Ascending aorta (tissue), 2 donors: ENCODE measurements around the gene VTA1. TPM values are rescaled to one million over a fixed set of nuclear protein-coding genes. Genes with fewer than 3 reads are reported as not detected.
A peak's percentile ranks its signal among the peaks of the same experiment; 100 is the strongest.
"Not testable (repeated sequence)": the region's sequence is repeated elsewhere in the genome, so short reads cannot be mapped to it uniquely, and the experiment has no call there.

Source experiments
- DNase-seq, 2 donors: peaks; one replicate each; pipeline ENCODE4 v3.0.0-alpha.2; 2019; ENCODE audit warnings: low spot score in 2 of 2
- H3K27ac ChIP-seq, 2 donors: fragments of 200-600 bp; sonication (generic); one replicate each; pipeline ENCODE4 v1.5.1; 2016 to 2017; ENCODE audit warnings: mild to moderate bottlenecking in 1 of 2
- H3K27me3 ChIP-seq: fragments of 200-600 bp; sonication (generic); one replicate; pipeline ENCODE4 v1.5.1; 2017
- H3K36me3 ChIP-seq, 2 donors: fragments of 200-600 bp; sonication (generic); one replicate each; pipeline ENCODE4 v1.5.1; 2016
- H3K4me1 ChIP-seq, 2 donors: fragments of 200-600 bp; sonication (generic); one replicate each; pipeline ENCODE4 v1.5.1; 2016 to 2017; ENCODE audit warnings: mild to moderate bottlenecking in 1 of 2
- H3K4me3 ChIP-seq, 2 donors: fragments of 200-600 bp; sonication (generic); one replicate each; pipeline ENCODE4 v1.5.1; 2016 to 2017; ENCODE audit warnings: mild to moderate bottlenecking in 1 of 2
- H3K9me3 ChIP-seq, 2 donors: fragments of 200-600 bp; sonication (generic); one replicate each; pipeline ENCODE4 v1.5.1; 2016
- CTCF ChIP-seq, 3 experiments: fragments of 200-600 bp in 2 of 3; fragments of 450-650 bp in 1 of 3; sonication (generic) in 2 of 3; IDR thresholded peaks; one replicate each; pipeline ENCODE4 v1.5.1; 2016 to 2019; ENCODE audit warnings: antibody characterized with exemption in 3 of 3, mild to moderate bottlenecking in 1 of 3, moderate library complexity in 1 of 3
- intact Hi-C: fragments of 100-400 bp; cut with DNase I; formaldehyde crosslinking; loops from one replicate; pipeline ENCODE4 v1.15.1; 2023
- total RNA-seq: library from RNA; depleted of rRNA; stranded (reverse); fragments of >200 nt; gene quantifications from one replicate; pipeline ENCODE4 v1.1.0, GENCODE V29; 2016

The VTA1 gene
- total RNA-seq, 1 donor from 2014 or later = 21.3 TPM

- Histone ChIP-seq H3K9me3 (no peaks in the 10 kb centered on the region), H3K4me3 (no peak overlapping the region), H3K27me3 (no peaks in the 10 kb centered on the region), H3K36me3 (no peaks in the 10 kb centered on the region), H3K27ac (no peak overlapping the region), H3K4me1 (peaks cover 0 to 30% of the 10 kb centered on the region in 2 donors)
- DNase-seq = no peak
- no peak for TF ChIP-seq CTCF (IDR thresholded peaks at IDR 0.05)
- intact Hi-C loops = no loop called here
Measured at GRCh38 chr6:142152746-142153145, 5.7 kb downstream of the VTA1 start.

DNA sequence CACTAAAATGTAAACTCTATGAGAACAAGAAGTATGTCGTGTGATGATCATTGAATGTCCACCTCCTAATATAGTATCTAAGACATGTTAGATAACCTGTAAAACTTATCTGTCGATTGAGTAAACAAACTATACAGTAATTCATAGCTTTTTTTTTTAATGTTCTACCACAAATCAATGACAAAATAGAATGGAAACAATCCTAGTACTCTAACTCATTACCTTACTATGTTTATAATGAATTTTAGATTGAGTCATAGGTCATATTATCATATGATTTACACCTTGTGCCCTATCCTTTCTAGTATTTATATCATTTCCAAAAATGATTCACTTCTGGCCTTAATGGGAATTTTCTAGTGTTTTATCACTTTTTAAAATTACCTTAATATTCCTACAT, 6.1 kb downstream of the VTA1 start:
- intact Hi-C loops = no loop called here
- TF ChIP-seq CTCF (IDR thresholded peaks at IDR 0.05) = no peak
- no peaks in the 10 kb centered on the region for H3K27me3 ChIP-seq
- peaks cover 0 to 26% of the 10 kb centered on the region in 2 donors for H3K4me1 ChIP-seq
- DNase-seq = no peak
- no peaks in the 10 kb centered on the region for H3K36me3 ChIP-seq
- H3K9me3 ChIP-seq = no peaks in the 10 kb centered on the region
- H3K27ac ChIP-seq = no peak overlapping the region
- H3K4me3 ChIP-seq = no peak overlapping the region

DNA sequence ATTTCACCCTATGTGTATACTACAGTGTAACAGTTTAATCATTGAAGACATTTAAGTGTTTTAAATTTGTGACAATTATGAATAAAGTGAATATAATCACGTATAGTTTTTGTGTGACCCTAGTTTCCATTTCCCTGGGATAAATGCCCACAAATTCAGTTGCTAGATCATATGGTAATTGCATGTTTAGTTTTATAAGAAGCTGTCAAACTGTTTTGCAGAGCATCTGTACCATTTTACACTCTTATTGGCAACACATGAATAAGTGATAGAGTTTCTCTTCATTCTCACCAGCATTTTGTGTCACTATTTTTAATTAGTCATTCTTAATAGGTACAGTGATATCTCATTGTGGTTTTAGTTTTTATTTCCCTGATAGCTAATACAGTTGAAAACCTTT, 7.3 kb downstream of the VTA1 start:
- TF ChIP-seq CTCF (IDR thresholded peaks at IDR 0.05) = no peak
- intact Hi-C loops = no loop called here
- peaks cover 0 to 18% of the 10 kb centered on the region in 2 donors for H3K4me1 ChIP-seq
- H3K4me3 ChIP-seq = no peak overlapping the region
- H3K27me3 ChIP-seq = no peaks in the 10 kb centered on the region
- H3K27ac ChIP-seq = no peak overlapping the region
- no peak for DNase-seq
- H3K9me3 ChIP-seq = no peaks in the 10 kb centered on the region
- no peaks in the 10 kb centered on the region for H3K36me3 ChIP-seq

GRCh38 chr6:142155091-142155490, 8.0 kb downstream of the VTA1 start:
- no peaks in the 10 kb centered on the region for H3K36me3 ChIP-seq
- no peak for TF ChIP-seq CTCF (IDR thresholded peaks at IDR 0.05)
- no peaks in the 10 kb centered on the region for H3K9me3 ChIP-seq
- no peak for DNase-seq
- no peak overlapping the region for H3K4me3 ChIP-seq
- H3K4me1 ChIP-seq = peaks cover 0 to 18% of the 10 kb centered on the region in 2 donors
- no peak overlapping the region for H3K27ac ChIP-seq
- H3K27me3 ChIP-seq = no peaks in the 10 kb centered on the region
- intact Hi-C loops = loop anchor here (5.0 kb wide), 1 partner anchor 232 kb away; no protein-coding TSS in a partner anchor

DNA sequence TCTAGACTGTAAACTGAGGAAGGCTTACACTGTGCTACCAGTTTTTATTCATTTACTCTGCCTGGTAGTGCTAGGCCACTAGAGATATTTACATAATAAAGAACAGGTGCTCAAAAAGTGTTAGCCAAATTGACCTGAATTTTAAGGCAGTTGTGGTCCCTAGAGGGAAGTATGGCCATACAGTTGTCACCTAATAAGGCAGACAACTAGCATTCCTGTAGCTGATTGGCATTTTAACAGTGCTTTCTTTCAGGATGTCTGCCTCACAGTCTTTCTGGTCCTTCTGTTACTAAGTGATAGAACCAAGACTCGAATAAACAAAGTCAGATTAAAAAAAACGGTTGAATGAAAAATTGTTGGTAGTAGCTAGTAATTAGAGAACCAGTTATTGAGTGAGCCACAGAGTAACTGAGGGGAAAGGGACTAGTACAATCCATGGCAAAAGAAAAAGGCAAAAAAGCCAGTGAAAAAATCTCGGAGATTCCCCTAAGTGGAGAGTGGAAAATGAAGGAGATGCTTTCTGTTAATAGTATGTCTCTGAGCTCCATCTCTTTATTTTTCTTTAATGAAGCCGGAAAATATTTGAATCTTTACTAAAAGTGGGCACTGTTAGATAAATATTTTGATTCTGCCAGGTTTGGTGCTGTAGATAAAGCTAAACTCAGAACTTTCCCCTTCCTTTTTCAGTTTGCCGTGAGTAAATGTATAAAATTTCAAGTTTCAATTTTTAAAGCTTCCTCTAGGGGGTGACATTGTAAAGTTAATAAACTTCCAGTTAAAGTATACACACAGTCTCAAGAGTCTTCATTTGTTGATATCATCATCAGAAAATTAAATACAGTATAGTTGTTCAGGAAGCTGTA, 9.1 kb downstream of the VTA1 start:
- no peaks in the 10 kb centered on the region for H3K9me3 ChIP-seq
- H3K27ac ChIP-seq = no peak overlapping the region
- peaks cover 0 to 18% of the 10 kb centered on the region in 2 donors for H3K4me1 ChIP-seq
- H3K36me3 ChIP-seq = no peaks in the 10 kb centered on the region
- TF ChIP-seq CTCF (IDR thresholded peaks at IDR 0.05) = peak in 2 of 3 experiments; percentile 34 to 47
- peak overlapping the region in 1 of 2 donors; percentile 11 for H3K4me3 ChIP-seq
- DNase-seq = no peak
- no peaks in the 10 kb centered on the region for H3K27me3 ChIP-seq
- intact Hi-C loops = loop anchor here (5.0 kb wide), 1 partner anchor 231 kb away; no protein-coding TSS in a partner anchor

DNA sequence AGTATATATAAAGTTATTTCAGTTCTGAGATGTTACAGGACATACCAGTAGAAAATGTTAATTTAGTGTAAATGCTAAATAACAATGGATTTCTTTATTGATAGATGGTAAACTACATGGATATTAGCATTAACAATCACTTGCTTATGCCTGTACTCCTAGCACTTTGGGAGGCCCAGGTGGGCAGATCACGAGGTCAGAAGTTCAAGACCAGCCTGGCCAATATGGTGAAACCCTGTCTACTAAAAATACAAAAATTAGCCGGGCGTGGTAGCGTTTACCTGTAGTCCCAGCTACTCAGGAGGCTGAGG, 9.7 kb downstream of the VTA1 start:
- H3K4me3 ChIP-seq, H3K27me3 ChIP-seq, H3K27ac ChIP-seq, DNase-seq, H3K36me3 ChIP-seq, H3K9me3 ChIP-seq: not testable (repeated sequence)
- intact Hi-C loops = loop anchor here (5.0 kb wide), 1 partner anchor 231 kb away; no protein-coding TSS in a partner anchor
- peaks cover 0 to 17% of the 10 kb centered on the region in 2 donors for H3K4me1 ChIP-seq
